ENCODE data around the gene ASTN1.

ASTN1 gene

DNA sequence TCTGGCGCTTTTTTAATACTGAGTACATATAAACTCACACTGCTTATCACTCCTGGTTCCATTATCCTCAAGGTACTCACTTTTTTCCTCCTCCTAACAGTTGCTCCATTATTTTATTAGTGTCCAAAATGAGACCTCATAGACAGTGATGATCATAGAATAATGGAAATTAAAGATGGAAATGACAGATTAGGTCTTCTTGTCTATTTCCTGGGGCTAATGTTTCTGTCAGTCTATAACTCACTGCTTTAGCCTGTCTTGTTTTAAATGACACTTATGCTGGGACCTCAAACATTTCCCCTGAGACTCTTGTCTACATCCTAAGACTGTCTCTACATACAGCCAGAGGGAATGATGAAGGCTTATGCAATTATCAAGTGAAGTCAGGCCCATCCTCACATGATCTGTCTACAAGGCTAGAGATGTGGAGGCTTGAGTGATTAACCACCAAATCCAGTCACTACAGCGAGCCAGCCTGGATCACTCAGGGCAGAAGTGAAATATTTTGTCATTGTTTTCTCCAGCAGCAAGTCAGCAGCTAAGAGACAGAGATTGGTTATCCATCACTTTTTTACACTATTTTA, 152.1 kb downstream of the ASTN1 start:
- Histone ChIP-seq H3K4me3 (ENCODE audit: insufficient read depth in 1 of 2, low read depth in 1 of 2, low read length in 2 of 2) (no peak overlapping the region), H2AFZ (ENCODE audit: low read depth, low read length) (no peak overlapping the region), H3K79me1 (replicated peaks; ENCODE audit: low read length, poor library complexity, severe bottlenecking) (no peaks in the 10 kb centered on the region), H4K8ac (ENCODE audit: low read length) (no peak overlapping the region), H2AK5ac (ENCODE audit: low read length, severe bottlenecking) (no peak overlapping the region), H3K9me3 (ENCODE audit: control insufficient read depth, low read length) (no peaks in the 10 kb centered on the region), H3K27ac (ENCODE audit: low read length, poor library complexity, severe bottlenecking) (no peak overlapping the region), H3K23ac (ENCODE audit: low read length in 2 of 2) (no peak overlapping the region), H4K91ac (ENCODE audit: low read length) (no peak overlapping the region), H3K4ac (ENCODE audit: low read depth in 1 of 2, low read length in 2 of 2) (no peak overlapping the region), H2BK15ac (ENCODE audit: low read depth, poor library complexity, severe bottlenecking) (no peak overlapping the region), H2BK5ac (ENCODE audit: low read depth, low read length, poor library complexity, severe bottlenecking) (no peak overlapping the region), H3K36me3 (ENCODE audit: control insufficient read depth in 1 of 2, insufficient read depth in 2 of 2, low read depth in 1 of 2, low read length in 2 of 2) (no peaks in the 10 kb centered on the region), H2BK12ac (ENCODE audit: low read length in 2 of 2) (no peak overlapping the region), H3K18ac (ENCODE audit: low read depth in 1 of 2, low read length in 2 of 2) (no peak overlapping the region), H2BK120ac (ENCODE audit: low read depth, low read length) (no peak overlapping the region), H3K14ac (ENCODE audit: low read length in 2 of 2) (no peak overlapping the region), H3K4me1 (ENCODE audit: control insufficient read depth, insufficient read depth, low read depth, low read length) (peaks cover 2% of the 10 kb centered on the region), H3K9ac (ENCODE audit: low read length) (no peak overlapping the region), H3K4me2 (ENCODE audit: low read length, poor library complexity, severe bottlenecking) (no peak overlapping the region), H3K27me3 (ENCODE audit: control insufficient read depth in 1 of 2, insufficient read depth in 1 of 2, low read length in 2 of 2) (peaks cover 0 to 15% of the 10 kb centered on the region in 2 experiments)
- no peak for DNase-seq
- 26% methylated on average over 2 of the region's 2 CpGs for WGBS

DNA sequence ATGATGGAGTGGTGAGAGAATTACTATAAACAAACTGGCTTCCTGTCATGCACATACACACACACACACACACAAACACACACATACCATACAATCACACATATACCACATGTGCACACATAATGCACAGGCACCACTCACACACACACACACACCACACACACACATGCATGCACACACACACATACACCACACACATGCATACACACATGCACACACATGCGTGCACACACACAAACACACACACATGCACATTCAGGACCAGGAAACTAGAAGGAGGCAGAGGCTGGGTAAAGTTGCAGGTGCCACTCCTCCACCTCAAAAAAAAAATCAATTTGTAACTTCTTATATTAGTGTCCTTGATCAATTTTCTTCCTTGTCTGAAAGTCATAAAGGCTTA, 153.0 kb downstream of the ASTN1 start:
- Histone ChIP-seq H3K36me3 (ENCODE audit: control insufficient read depth in 1 of 2, insufficient read depth in 2 of 2, low read depth in 1 of 2, low read length in 2 of 2) (no peaks in the 10 kb centered on the region), H3K4me2 (ENCODE audit: low read length, poor library complexity, severe bottlenecking) (no peak overlapping the region), H2BK15ac (ENCODE audit: low read depth, poor library complexity, severe bottlenecking) (no peak overlapping the region), H4K8ac (ENCODE audit: low read length) (no peak overlapping the region), H3K9ac (ENCODE audit: low read length) (no peak overlapping the region), H3K4me1 (ENCODE audit: control insufficient read depth, insufficient read depth, low read depth, low read length) (peaks cover 1% of the 10 kb centered on the region), H2BK5ac (ENCODE audit: low read depth, low read length, poor library complexity, severe bottlenecking) (no peak overlapping the region), H3K27ac (ENCODE audit: low read length, poor library complexity, severe bottlenecking) (no peak overlapping the region), H3K18ac (ENCODE audit: low read depth in 1 of 2, low read length in 2 of 2) (no peak overlapping the region), H3K27me3 (ENCODE audit: control insufficient read depth in 1 of 2, insufficient read depth in 1 of 2, low read length in 2 of 2) (peaks cover 0 to 19% of the 10 kb centered on the region in 2 experiments), H3K4me3 (ENCODE audit: insufficient read depth in 1 of 2, low read depth in 1 of 2, low read length in 2 of 2) (no peak overlapping the region), H3K4ac (ENCODE audit: low read depth in 1 of 2, low read length in 2 of 2) (no peak overlapping the region), H3K79me1 (replicated peaks; ENCODE audit: low read length, poor library complexity, severe bottlenecking) (no peaks in the 10 kb centered on the region), H3K9me3 (ENCODE audit: control insufficient read depth, low read length) (no peaks in the 10 kb centered on the region), H2AK5ac (ENCODE audit: low read length, severe bottlenecking) (no peak overlapping the region), H2AFZ (ENCODE audit: low read depth, low read length) (no peak overlapping the region), H3K23ac (ENCODE audit: low read length in 2 of 2) (no peak overlapping the region), H2BK12ac (ENCODE audit: low read length in 2 of 2) (no peak overlapping the region), H2BK120ac (ENCODE audit: low read depth, low read length) (no peak overlapping the region), H4K91ac (ENCODE audit: low read length) (no peak overlapping the region), H3K14ac (ENCODE audit: low read length in 2 of 2) (peak overlapping the region in 1 of 2 experiments; percentile 95)
- WGBS: 67% methylated on average over 1 of the region's 1 CpG
- no peak for DNase-seq

DNA sequence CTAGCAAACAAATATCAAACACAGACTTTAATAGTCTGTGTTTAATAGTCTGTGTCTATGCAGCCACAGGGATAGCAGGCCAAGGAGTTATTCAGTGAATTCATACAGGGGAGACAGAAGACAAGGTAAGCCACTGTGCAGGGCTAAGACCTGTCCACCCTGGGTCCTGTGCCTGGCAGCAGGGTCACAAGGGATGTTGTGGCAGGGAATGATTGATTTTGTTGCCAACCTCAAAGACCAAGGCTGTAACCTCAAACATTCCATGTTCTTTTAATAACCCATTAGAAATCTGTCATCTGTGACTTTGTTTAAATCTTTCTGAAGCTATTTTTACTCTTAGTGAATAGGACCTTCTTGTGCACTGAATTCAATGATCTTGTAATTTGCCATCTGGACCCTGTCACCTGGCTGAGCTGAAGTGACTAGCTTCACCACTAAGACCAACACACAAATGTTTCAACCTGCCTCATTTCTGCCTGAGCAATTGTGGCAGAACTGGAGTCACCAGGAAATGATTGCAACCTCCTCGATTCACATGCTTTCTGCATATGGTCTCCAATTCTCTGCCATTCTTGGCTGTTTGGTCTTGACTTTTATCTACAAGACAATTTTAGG, 154.2 kb downstream of the ASTN1 start:
- H2AFZ ChIP-seq (ENCODE audit: low read depth, low read length): no peak overlapping the region
- H2BK12ac ChIP-seq (ENCODE audit: low read length in 2 of 2): no peak overlapping the region
- no peak overlapping the region for H3K4me3 ChIP-seq (ENCODE audit: insufficient read depth in 1 of 2, low read depth in 1 of 2, low read length in 2 of 2)
- no peak overlapping the region for H3K14ac ChIP-seq (ENCODE audit: low read length in 2 of 2)
- H2BK5ac ChIP-seq (ENCODE audit: low read depth, low read length, poor library complexity, severe bottlenecking): no peak overlapping the region
- no peak overlapping the region for H3K9ac ChIP-seq (ENCODE audit: low read length)
- no peak overlapping the region for H4K91ac ChIP-seq (ENCODE audit: low read length)
- H3K4me2 ChIP-seq (ENCODE audit: low read length, poor library complexity, severe bottlenecking): no peak overlapping the region
- no peak for DNase-seq
- H2BK120ac ChIP-seq (ENCODE audit: low read depth, low read length): no peak overlapping the region
- H3K36me3 ChIP-seq (ENCODE audit: control insufficient read depth in 1 of 2, insufficient read depth in 2 of 2, low read depth in 1 of 2, low read length in 2 of 2): no peaks in the 10 kb centered on the region
- H3K27me3 ChIP-seq (ENCODE audit: control insufficient read depth in 1 of 2, insufficient read depth in 1 of 2, low read length in 2 of 2): peaks cover 0 to 19% of the 10 kb centered on the region in 2 experiments
- H3K18ac ChIP-seq (ENCODE audit: low read depth in 1 of 2, low read length in 2 of 2): no peak overlapping the region
- H3K27ac ChIP-seq (ENCODE audit: low read length, poor library complexity, severe bottlenecking): no peak overlapping the region
- H3K4ac ChIP-seq (ENCODE audit: low read depth in 1 of 2, low read length in 2 of 2): no peak overlapping the region
- no peaks in the 10 kb centered on the region for H3K9me3 ChIP-seq (ENCODE audit: control insufficient read depth, low read length)
- no peak overlapping the region for H2AK5ac ChIP-seq (ENCODE audit: low read length, severe bottlenecking)
- WGBS: no CpG with 5 or more reads among the region's 1 CpG
- H3K23ac ChIP-seq (ENCODE audit: low read length in 2 of 2): no peak overlapping the region
- H4K8ac ChIP-seq (ENCODE audit: low read length): no peak overlapping the region
- no peak overlapping the region for H2BK15ac ChIP-seq (ENCODE audit: low read depth, poor library complexity, severe bottlenecking)
- peaks cover 1% of the 10 kb centered on the region for H3K4me1 ChIP-seq (ENCODE audit: control insufficient read depth, insufficient read depth, low read depth, low read length)
- no peaks in the 10 kb centered on the region for H3K79me1 ChIP-seq (replicated peaks; ENCODE audit: low read length, poor library complexity, severe bottlenecking)

DNA sequence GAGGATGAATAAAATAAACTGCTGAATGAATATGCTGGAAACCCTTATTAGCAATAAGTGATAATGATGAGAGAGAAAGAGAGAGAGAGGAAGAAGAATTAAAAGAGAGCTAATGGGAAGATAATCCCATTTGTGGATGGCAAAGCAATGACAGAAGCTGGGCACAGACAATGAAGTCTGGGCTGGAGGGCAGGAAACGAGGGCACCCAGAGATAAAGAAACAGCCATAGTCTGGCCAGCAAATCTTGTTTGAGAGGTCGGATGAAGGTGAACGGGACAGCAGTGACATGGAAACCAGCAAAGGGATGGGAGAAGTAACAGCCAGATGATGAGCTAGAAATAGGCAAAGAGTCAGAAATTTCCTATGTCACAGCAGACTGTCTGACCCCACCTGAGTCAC, 155.9 kb downstream of the ASTN1 start:
- Histone ChIP-seq H3K4me1 (ENCODE audit: control insufficient read depth, insufficient read depth, low read depth, low read length) (peaks cover 1% of the 10 kb centered on the region), H3K4ac (ENCODE audit: low read depth in 1 of 2, low read length in 2 of 2) (no peak overlapping the region), H3K23ac (ENCODE audit: low read length in 2 of 2) (no peak overlapping the region), H3K4me3 (ENCODE audit: insufficient read depth in 1 of 2, low read depth in 1 of 2, low read length in 2 of 2) (no peak overlapping the region), H4K8ac (ENCODE audit: low read length) (no peak overlapping the region), H2AK5ac (ENCODE audit: low read length, severe bottlenecking) (no peak overlapping the region), H4K91ac (ENCODE audit: low read length) (no peak overlapping the region), H3K36me3 (ENCODE audit: control insufficient read depth in 1 of 2, insufficient read depth in 2 of 2, low read depth in 1 of 2, low read length in 2 of 2) (no peaks in the 10 kb centered on the region), H3K27ac (ENCODE audit: low read length, poor library complexity, severe bottlenecking) (no peak overlapping the region), H2BK15ac (ENCODE audit: low read depth, poor library complexity, severe bottlenecking) (no peak overlapping the region), H3K18ac (ENCODE audit: low read depth in 1 of 2, low read length in 2 of 2) (no peak overlapping the region), H3K4me2 (ENCODE audit: low read length, poor library complexity, severe bottlenecking) (no peak overlapping the region), H3K14ac (ENCODE audit: low read length in 2 of 2) (no peak overlapping the region), H3K9ac (ENCODE audit: low read length) (no peak overlapping the region), H3K79me1 (replicated peaks; ENCODE audit: low read length, poor library complexity, severe bottlenecking) (no peaks in the 10 kb centered on the region), H2BK12ac (ENCODE audit: low read length in 2 of 2) (no peak overlapping the region), H3K27me3 (ENCODE audit: control insufficient read depth in 1 of 2, insufficient read depth in 1 of 2, low read length in 2 of 2) (peaks cover 0 to 19% of the 10 kb centered on the region in 2 experiments), H2AFZ (ENCODE audit: low read depth, low read length) (no peak overlapping the region), H3K9me3 (ENCODE audit: control insufficient read depth, low read length) (no peaks in the 10 kb centered on the region), H2BK120ac (ENCODE audit: low read depth, low read length) (no peak overlapping the region), H2BK5ac (ENCODE audit: low read depth, low read length, poor library complexity, severe bottlenecking) (no peak overlapping the region)
- WGBS: 71% methylated on average over 3 of the region's 3 CpGs
- DNase-seq: no peak

Measured in mesenchymal stem cell (in vitro differentiated cells and primary cell).